HG02870 (cell line): ENCODE data around the gene GMPPB.
"Not testable (repeated sequence)": the region's sequence is repeated elsewhere in the genome, so short reads cannot be mapped to it uniquely, and the experiment has no call there.

Experiments used
- ATAC-seq: cut with Tn5 transposase; IDR thresholded peaks from one replicate; pipeline ENCODE4 v1.9.1; 2021; ENCODE audit warnings: mild to moderate bottlenecking, moderate library complexity; ENCODE audit not compliant: unreplicated experiment

Gene GMPPB

DNA sequence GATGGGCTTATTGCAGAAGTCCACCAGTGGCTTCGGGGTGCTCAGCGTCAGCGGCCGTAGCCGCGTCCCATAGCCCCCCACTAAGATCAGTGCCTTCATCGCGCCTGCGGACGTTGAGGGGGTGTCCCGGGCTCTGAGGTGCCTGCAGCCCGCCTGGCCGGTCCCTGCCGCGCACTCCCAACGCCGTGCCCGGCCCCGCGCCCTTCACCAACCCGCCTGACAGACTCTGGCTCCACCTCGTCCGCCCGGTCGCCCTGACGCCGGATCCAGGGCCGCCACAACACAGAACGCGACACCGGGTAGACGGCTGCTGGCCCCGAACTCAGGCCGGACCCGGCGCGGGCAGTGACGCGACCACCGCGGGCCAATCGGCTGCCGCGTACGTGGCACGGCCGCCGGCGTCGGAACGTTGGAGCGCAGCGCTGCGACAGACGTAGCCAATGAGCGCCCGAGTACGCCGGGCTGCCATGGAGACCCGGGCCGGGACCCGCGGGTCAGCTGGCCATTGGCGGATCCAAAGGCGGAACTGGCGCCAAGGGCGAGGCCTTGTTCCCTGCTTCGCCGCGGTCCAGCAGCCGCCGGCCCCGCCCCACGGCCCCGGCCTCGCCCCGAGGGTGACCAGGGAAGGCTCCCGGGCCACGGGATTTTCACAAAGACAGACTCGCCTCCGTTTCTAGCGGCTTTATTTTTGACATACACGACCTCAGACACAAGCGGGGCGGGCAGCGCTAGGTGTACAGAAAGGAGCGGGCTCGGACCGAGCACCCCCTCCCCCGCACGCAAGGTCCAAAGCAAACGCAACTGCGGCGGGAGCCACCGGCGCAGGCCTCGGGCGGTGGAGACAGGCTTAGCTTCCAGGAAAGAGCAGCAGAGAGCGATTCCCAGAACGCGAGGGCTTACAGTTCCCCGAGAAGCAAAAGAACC lies at the start of gene GMPPB:
TSS of gene GMPPB (minus strand) at position 324 of the 924 bp plus-strand sequence. CDS start at position 99, 225 bp downstream.
- ATAC-seq = peak; percentile 74

DNA sequence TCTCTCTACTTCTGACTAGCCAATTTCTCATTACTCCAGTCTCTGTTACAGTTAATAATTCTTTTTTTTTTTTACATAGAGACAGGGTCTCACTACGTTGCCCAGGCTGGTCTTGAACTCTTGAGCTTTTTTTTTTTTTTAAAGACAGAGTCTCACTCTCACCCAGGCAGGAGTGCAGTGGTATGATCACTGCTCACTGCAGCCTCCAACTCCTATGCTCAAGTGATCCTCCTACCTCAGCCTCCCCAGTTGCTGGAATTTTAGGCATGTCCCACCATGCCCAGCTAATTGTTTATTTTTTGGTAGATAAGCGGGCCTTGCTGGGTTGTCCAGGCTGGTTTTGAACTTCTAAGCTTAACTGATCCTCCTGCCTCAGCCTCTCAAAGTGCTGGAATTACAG lies 49.0 kb upstream of the GMPPB start:
- ATAC-seq = no peak

GRCh38 chr3:49771340-49771938 lies 47.7 kb upstream of the GMPPB start:
- ATAC-seq = no peak

DNA sequence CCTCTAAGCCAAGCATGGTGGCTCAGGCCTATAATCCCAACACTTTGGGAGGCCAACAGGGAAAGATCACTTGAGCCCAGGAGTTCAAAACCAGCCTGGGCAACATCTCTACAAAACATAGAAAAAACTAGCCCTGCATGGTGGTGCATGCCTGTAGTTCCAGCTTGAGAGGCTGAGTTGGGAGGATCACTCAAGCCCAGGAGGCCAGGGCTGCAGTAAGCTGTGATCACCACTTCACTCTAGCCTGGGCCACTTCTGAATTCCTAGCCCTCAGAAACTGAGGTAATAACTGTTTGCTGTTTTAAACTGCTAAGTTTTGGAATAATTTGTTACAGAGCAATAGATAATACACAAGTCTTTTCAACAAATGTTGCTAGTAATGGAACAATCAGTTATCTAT lies 46.2 kb upstream of the GMPPB start:
- no peak for ATAC-seq

DNA sequence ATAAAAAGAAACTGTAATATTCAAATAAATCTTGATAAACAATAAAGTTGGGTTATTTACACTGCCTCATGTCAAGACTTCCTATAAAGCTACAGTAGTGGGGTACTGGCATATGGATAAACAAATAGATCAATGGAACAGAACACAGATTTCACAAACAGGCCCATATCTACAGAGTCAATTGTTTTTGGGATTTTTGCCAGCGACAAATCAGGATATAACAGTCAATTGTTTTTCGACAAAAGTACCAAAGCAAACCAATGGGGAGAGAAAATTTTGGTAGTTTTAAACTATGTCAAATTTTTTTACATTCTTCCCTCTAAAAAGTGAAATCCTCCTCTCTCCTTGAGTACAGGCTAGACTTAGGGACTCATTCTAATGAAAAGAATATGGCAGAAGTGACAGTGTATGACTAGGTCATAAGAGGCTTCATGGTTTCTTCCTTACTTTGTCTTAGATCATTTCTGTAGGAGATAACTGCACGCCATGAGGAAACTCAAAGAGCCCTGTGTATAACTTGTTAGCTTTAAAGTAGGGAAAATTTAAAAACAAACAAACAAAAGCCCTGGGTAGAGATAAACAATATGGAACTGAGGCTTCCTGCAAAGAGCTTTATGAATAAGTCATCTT lies 45.6 kb upstream of the GMPPB start:
- ATAC-seq = no peak

- ATAC-seq = no peak
Observed at GRCh38 chr3:49763981-49764380, 40.2 kb upstream of the GMPPB start.

GRCh38 chr3:49761661-49762060 lies 37.9 kb upstream of the GMPPB start:
- ATAC-seq = no peak

- no peak for ATAC-seq
Observed at GRCh38 chr3:49759226-49759625, 35.5 kb upstream of the GMPPB start.

GRCh38 chr3:49757197-49757596 lies 33.4 kb upstream of the GMPPB start:
- no peak for ATAC-seq

- no peak for ATAC-seq
Observed at GRCh38 chr3:49756036-49756435, 32.3 kb upstream of the GMPPB start.

- ATAC-seq = no peak
Observed at GRCh38 chr3:49754536-49754935, 30.8 kb upstream of the GMPPB start.

DNA sequence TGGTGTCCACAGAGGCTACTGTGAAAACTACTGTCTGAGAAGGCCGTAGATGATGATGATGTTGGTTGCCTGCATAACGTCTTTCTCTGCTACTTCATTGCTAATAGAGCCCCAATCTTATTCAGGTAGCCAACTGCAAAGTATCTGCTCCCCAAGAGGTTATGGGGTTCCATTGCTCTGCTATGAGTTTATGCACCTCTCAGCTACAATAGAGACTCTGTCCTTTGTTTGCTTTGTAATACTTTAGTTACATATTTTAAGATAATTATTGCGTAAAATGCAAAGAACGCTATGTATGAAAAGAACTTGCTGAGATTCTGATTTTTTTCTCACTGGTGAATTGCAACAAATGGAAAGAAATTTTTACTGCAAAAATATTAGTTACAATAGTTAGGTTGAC lies 27.8 kb upstream of the GMPPB start:
- no peak for ATAC-seq

- no peak for ATAC-seq
Observed at GRCh38 chr3:49750056-49750455, 26.3 kb upstream of the GMPPB start.

- not testable (repeated sequence) for ATAC-seq
Observed at GRCh38 chr3:49748874-49749273, 25.1 kb upstream of the GMPPB start.

DNA sequence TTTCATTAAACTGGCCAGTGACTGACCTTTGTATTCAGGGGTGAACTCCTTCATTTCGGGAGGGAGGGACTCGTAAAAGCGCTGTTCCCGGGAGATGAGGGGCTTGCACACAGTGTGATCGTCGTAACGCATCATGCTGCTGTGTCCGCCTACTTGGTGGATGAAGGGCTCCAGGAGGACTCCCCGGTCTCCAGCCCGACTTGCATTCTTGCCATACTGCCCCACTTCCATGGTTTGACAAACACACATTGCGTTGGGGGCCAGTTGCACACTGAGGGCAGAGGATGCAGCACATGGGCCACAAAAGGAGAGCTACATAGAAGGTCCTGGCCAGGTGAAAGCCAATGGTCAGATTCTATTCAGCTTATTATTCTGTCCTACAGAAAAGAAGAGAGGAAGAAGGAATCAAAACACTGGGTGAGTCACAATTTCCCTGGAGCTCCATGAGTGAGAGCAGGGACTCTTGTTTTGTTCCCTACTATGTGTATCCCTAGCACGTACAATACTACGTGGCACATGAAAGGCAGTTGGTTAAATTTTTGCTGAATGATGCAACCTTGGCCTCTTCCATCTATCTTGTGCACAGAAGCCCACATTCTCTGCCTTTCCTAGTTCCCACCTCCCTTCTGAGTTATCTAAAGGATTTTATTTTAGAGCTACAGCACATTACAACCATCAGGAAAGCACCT lies 24.2 kb upstream of the GMPPB start:
- no peak for ATAC-seq

- no peak for ATAC-seq
Observed at GRCh38 chr3:49745986-49746385, 22.2 kb upstream of the GMPPB start.

GRCh38 chr3:49740427-49740826 lies 16.7 kb upstream of the GMPPB start:
- ATAC-seq = no peak

GRCh38 chr3:49738067-49738713 lies 14.4 kb upstream of the GMPPB start:
- no peak for ATAC-seq

- ATAC-seq = no peak
Observed at GRCh38 chr3:49734752-49735151, 11.0 kb upstream of the GMPPB start.

DNA sequence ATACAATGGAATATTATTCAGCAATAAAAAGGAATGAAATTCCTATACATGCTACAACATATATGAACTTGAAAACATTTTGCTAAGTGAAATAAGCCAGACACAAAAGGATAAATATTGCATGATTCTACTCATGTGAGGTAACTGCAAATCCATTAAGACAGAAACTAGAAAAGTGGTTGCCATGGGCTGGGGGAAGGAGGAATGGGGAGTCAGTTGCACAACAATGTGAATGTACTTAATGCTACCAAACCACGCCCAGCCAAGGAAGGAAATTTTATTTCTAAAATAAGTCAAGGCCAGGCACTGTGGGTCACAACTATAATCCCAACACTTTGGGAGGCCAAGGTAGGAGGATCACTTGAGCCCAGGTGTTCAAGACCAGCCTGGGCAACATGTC lies 9.8 kb upstream of the GMPPB start:
- no peak for ATAC-seq

GRCh38 chr3:49732597-49732996 lies 8.8 kb upstream of the GMPPB start:
- no peak for ATAC-seq
